ENCODE results near the gene KAZN. TPM values are rescaled to one million over a fixed set of nuclear protein-coding genes. Genes with fewer than 3 reads are reported as not detected.

Gene KAZN
- total RNA-seq, 1 donor from 2014 or later = 2.8 TPM

- no peaks in the 10 kb centered on the region for H3K36me3 ChIP-seq (ENCODE audit: control insufficient read depth, insufficient read depth, low read length)
- TF ChIP-seq, protein P1, sequence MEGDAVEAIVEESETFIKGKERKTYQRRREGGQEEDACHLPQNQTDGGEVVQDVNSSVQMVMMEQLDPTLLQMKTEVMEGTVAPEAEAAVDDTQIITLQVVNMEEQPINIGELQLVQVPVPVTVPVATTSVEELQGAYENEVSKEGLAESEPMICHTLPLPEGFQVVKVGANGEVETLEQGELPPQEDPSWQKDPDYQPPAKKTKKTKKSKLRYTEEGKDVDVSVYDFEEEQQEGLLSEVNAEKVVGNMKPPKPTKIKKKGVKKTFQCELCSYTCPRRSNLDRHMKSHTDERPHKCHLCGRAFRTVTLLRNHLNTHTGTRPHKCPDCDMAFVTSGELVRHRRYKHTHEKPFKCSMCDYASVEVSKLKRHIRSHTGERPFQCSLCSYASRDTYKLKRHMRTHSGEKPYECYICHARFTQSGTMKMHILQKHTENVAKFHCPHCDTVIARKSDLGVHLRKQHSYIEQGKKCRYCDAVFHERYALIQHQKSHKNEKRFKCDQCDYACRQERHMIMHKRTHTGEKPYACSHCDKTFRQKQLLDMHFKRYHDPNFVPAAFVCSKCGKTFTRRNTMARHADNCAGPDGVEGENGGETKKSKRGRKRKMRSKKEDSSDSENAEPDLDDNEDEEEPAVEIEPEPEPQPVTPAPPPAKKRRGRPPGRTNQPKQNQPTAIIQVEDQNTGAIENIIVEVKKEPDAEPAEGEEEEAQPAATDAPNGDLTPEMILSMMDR (IDR thresholded peaks at IDR 0.05; ENCODE audit: insufficient read depth, low read length, poor library complexity, severe bottlenecking) = no peak
- H3K4me3 ChIP-seq (ENCODE audit: low read depth, low read length) = no peak overlapping the region
- peaks cover 2% of the 10 kb centered on the region for H3K27me3 ChIP-seq (ENCODE audit: control insufficient read depth, insufficient read depth, low read length)
- DNase-seq (ENCODE audit: low read depth) = no peak
Measured at GRCh38 chr1:14872762-14873161, 274.3 kb downstream of the KAZN start.

GRCh38 chr1:14873677-14874076 is 275.2 kb downstream of the KAZN start:
- TF ChIP-seq, protein P1 (IDR thresholded peaks at IDR 0.05; ENCODE audit: insufficient read depth, low read length, poor library complexity, severe bottlenecking) = no peak
- Histone ChIP-seq H3K27me3 (ENCODE audit: control insufficient read depth, insufficient read depth, low read length) (peaks cover 2% of the 10 kb centered on the region), H3K4me3 (ENCODE audit: low read depth, low read length) (no peak overlapping the region), H3K36me3 (ENCODE audit: control insufficient read depth, insufficient read depth, low read length) (no peaks in the 10 kb centered on the region)
- DNase-seq (ENCODE audit: low read depth) = no peak

- Histone ChIP-seq H3K4me3 (ENCODE audit: low read depth, low read length) (no peak overlapping the region), H3K27me3 (ENCODE audit: control insufficient read depth, insufficient read depth, low read length) (peaks cover 2% of the 10 kb centered on the region), H3K36me3 (ENCODE audit: control insufficient read depth, insufficient read depth, low read length) (no peaks in the 10 kb centered on the region)
- TF ChIP-seq, protein P1 (IDR thresholded peaks at IDR 0.05; ENCODE audit: insufficient read depth, low read length, poor library complexity, severe bottlenecking) = no peak
- no peak for DNase-seq (ENCODE audit: low read depth)
Measured at GRCh38 chr1:14875524-14876509, 277.3 kb downstream of the KAZN start.

GRCh38 chr1:14876747-14877146 is 278.3 kb downstream of the KAZN start:
- TF ChIP-seq, protein P1 (IDR thresholded peaks at IDR 0.05; ENCODE audit: insufficient read depth, low read length, poor library complexity, severe bottlenecking) = no peak
- no peak for DNase-seq (ENCODE audit: low read depth)

DNA sequence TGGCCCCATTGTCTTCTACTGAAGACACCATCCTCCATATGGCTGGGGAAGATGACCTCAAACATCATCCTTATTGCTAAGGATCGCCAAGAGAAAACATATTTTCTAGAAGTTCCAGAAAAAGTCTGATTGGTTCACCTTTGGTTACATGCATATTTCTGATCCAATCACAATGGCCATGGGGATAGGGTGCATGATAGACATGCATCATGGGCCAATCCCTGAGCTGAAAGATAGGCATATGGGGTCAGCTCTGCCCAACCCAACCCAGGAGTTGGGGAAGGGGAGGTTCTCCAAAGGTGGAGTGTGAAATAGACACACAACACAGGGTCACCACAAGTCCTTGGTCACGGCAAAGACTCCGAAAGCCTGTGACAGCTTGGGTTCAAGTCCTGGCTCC is 278.7 kb downstream of the KAZN start:
- no peak for DNase-seq (ENCODE audit: low read depth)
- Histone ChIP-seq H3K36me3 (ENCODE audit: control insufficient read depth, insufficient read depth, low read length) (no peaks in the 10 kb centered on the region), H3K4me3 (ENCODE audit: low read depth, low read length) (no peak overlapping the region), H3K27me3 (ENCODE audit: control insufficient read depth, insufficient read depth, low read length) (peaks cover 2% of the 10 kb centered on the region)
- TF ChIP-seq, protein P1 (IDR thresholded peaks at IDR 0.05; ENCODE audit: insufficient read depth, low read length, poor library complexity, severe bottlenecking) = no peak

More at GRCh38 chr1:14876747-14877146, 278.3 kb downstream of the KAZN start:
- H3K36me3 ChIP-seq (ENCODE audit: control insufficient read depth, insufficient read depth, low read length) = no peaks in the 10 kb centered on the region
- H3K27me3 ChIP-seq (ENCODE audit: control insufficient read depth, insufficient read depth, low read length) = peaks cover 2% of the 10 kb centered on the region
- H3K4me3 ChIP-seq (ENCODE audit: low read depth, low read length) = no peak overlapping the region

Data from kidney epithelial cell (primary cell).